ENCODE measurements around the gene FRG2.
"Not testable (repeated sequence)": the region's sequence is repeated elsewhere in the genome, so short reads cannot be mapped to it uniquely, and the experiment has no call there.

The FRG2 gene

DNA sequence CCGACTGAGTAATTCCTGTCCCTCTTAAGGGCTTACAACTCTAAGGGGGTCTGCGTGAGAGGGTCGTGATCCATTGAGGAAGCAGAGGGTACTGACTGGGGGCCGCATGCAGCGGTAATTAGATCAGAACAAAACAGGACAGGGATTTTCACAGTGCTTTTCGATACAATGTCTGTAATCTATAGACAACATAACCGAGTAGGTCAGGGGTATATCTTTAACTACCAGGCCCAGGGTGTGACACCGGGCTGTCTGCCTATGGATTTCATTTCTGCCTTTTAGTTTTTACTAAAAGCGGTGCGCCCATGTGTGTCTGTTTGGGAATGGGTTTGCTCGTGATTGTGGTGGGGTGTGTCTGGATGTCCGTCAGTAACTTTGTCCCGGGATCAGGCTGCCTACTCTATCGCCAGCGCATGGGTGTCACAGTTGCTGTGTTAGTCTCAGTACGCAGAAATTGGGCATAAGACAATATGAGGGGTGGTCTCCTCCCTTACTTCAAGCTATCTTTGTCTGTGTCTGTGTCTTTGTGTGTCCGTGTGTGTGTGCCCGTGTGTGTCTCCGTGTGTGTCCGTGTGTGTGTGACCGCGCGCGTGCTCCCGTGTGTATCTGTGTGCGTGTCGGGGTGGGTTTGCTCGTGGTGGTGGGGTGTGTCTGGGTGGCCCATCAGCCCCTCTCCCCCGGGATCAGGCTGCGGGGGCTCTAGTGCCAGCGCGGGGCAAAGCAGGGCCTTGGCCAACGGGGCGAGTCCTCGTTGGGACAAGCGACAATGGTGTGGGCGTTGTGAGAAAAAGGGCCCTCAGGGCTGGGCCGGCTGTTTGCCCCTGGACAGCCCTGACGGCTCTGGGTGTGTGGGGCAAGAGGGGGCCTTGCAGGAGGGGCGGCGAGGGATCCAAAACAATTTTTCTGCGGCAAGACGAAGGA is 10.4 kb downstream of the FRG2 start:
- no peak for DNase-seq (ENCODE audit: low read depth)

DNA sequence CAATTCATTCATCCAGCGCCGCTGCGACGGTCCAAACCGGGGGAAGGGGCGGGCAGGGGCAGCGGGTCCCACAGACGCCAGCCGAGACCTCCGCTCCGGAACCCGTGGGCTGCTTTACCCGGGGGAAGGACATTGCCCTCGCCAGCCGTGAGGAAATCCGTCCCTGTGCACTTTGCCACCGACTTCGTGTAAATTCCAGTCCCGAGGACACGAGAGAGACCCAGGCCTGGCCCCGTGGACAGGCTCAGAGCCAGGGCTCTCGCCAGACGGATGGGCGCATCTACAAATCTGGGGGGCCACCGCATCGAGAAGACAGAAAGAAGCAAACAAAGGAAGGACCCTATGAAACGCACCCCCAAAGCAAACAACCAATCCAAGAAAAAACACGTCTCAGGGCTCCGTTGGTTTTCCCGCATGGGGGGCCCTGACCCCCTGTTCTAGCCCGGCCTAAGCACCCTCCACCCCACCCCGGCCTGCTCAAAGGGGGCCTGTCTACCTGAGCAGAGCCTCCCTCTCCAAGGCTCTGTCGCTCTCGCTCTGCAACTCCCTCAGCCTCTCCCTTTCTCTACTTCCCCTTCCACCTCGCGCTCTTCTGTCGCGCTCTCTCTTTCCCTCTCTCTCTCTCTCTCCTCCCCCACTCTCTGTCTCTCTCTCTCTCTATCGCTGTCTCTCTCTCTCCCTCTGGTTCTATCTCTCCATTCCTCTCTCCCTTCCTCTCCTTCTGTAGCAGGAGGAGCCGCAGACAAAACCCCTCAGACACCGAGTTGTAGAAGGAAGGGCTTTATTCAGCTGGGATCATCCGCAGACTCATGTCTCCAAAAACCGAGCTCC is 11.3 kb downstream of the FRG2 start:
- DNase-seq (ENCODE audit: low read depth): no peak

DNA sequence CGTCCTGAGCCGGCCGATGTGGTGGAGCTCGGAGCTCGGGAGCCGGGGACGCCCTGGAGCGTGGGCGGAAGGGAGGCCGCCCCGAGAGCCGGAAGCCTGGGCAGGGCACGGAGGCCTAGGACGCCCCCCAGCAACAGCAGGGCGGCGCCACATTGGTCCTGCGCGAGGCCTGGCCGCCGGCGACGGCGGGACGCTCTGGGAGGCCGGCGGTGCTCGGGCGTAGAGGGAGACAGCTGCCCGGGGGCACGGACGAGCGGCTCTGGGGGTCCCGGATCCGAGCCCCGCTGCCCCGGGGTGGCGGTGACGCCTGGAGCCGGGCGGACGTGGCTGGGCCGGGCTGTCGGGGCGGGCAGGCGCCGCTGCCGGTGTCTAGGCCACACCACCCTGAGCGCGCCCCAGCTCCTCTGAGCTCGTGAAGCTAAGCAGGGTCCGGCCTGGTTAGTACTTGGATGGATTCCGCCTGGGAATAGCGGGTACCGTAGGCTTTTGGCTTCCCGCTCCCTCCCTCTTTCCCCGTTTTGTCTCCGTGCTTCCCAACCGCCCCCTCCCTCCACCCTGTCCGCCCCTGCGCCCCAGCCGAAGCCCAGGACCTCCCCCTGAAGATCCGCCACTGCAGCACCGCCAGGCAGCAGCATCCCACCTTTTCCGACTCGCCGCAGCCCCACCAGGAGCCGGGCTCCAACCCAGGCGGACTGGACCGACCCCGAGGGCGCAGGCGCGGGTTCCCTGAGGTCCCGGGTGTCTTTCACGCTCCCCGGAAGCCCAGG is 12.1 kb downstream of the FRG2 start:
- no peak for DNase-seq (ENCODE audit: low read depth)

DNA sequence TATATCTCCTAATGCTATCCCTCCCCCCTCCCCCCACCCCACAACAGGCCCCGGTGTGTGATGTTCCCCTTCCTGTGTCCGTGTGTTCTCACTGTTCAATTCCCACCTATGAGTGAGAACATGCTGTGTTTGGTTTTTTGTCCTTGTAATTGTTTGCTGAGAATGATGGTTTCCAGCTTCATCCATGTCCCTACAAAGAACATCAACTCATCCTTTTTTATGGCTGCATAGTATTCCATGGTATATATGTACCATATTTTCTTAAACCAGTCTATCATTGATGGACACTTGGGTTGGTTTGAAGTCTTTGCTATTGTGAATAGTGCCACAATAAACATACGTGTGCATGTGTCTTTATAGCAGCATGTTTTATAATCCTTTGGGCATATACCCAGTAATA is 37.1 kb downstream of the FRG2 start:
- not testable (repeated sequence) for DNase-seq (ENCODE audit: low read depth)

DNA sequence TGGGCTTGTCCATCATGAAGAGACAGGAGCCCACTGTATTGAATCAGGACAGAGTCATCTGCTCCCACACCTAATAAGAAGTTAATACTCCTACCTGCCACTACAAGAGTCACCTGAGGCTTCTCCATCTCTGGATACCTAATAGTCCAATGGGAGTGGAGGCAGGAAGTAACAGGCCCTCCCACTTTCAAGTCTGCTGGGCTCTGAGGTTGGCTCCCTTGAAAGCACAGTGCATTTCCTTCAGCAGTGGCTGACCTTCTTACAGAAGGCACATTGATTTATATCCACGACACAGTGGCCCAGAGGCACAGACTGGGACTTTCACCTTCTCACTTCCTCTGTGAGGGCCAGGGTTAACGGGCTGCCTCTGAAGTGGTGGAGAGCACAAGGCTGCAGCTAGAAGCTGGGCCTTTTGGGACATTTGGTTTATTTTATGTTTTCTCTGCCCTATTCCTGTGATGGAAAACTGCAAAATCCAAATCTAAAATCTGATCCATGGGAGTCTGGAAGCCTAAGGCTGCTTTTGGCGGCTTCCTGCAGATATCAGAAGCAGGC is 38.1 kb downstream of the FRG2 start:
- no peak for DNase-seq (ENCODE audit: low read depth)

DNA sequence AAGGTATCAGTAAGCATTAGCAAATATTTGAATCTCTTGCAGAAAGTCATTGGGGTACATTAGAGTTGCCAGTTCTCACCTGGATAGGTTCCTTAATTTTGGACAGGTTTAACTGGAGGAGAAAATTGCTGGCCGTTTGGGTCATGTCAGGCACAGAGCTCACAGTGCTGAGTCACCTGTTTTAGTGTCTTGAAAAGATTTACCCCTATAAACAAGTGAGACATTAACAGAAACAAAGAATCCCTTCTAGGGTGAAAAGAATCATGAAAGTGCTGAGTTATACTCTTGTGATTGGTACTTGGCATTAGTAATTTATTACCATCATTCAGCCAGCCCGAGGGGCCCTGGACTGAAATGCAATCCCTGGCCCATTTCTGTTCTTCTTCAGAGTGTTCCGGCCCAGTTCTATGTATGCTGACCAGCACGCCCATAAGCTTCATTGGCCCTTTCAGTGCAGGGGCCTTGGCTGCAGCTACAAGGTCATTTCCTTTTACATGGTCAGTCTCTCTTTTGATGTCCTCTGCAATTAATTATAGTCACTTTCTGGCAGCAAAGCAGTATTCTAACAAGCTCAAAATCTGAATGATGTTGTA is 41.3 kb downstream of the FRG2 start:
- DNase-seq (ENCODE audit: low read depth): not testable (repeated sequence)

DNA sequence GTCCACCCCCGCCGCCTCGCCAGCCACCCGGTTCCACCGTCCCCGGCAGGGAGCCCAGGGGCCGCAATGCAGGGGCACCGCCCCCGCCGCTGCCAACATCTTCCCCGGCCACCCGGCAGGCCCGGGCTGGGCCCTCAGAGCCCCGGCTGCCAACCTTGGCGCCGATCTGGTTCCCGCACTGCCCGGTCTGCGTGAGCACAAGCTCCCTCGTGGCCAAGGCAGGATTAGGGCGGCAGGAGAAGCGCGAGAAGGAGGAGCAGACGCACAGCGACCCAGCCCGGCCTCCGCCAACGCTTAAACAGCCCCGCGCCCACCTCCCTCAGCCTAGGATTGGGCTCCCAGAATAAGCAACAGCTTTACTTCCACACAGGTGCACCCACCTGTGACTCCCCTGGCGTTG is 42.4 kb downstream of the FRG2 start:
- DNase-seq (ENCODE audit: low read depth): not testable (repeated sequence)

DNA sequence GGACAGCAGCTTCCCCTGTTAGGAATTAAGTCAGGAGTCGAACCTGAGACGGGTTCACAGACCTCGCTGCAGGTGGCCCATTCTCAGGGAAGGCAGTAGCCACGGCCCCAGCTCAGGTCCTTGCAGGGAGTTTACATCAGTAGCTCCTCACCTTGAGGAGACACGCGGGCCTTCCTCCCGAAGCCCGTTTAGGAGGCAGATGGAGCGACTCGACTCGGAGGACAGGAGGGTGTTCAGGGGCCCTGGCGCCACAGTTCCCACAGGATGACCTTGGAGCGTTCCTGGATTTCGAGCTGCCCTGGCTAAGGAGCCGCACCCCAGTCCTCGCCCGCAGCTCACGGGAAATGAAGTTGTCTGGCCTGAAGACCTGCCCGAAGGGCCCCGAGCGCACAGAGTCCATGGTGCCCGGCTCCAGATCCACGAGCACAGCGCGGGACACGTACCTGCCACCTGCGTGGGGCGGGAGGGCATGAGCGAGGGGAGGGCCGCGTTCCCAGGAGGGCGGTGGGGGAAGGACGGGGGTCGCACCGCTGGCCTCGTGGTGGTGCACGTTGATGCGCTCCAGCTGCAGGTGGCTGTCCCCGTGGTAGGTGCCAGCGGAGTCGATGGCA is 43.0 kb downstream of the FRG2 start:
- not testable (repeated sequence) for DNase-seq (ENCODE audit: low read depth)

DNA sequence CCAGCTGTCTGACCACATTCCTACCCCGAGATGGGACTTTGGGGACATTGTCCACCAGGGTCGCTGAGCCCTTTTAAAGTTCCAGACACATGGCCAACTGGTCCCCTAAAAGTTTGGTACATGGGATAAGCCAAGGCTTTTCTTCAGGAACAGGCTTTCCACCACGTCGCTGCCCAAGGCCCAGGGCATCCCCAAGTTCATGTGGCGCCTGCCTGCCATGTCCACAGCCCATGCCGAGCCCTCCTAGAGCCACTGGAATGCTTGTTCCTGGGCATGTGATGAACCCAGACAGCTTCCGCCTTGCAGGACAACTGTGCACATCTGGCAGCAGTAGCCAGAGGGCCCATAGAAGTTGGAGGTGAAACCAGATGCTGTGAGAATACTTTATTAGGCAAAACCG is 45.1 kb downstream of the FRG2 start:
- DNase-seq (ENCODE audit: low read depth): no peak

DNA sequence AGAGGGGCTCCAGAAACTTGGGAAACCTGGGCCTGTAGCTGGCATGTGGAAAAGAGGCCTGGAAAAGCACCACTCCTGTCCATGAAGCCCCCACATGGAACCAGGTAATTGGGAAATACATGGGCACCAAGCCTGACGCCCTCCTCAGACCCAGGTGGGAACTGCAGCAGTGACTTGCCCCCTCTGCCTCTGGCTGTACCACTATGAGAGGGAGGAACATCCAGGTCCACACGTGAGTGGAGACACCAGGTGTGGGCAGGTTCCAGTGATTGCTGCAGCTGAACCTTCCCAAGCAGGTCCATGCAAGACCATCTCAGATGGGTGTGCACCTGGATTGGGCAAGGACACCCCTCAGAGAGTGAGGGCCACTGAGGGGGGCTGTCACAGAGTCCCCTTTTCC is 46.8 kb downstream of the FRG2 start:
- DNase-seq (ENCODE audit: low read depth): not testable (repeated sequence)

DNA sequence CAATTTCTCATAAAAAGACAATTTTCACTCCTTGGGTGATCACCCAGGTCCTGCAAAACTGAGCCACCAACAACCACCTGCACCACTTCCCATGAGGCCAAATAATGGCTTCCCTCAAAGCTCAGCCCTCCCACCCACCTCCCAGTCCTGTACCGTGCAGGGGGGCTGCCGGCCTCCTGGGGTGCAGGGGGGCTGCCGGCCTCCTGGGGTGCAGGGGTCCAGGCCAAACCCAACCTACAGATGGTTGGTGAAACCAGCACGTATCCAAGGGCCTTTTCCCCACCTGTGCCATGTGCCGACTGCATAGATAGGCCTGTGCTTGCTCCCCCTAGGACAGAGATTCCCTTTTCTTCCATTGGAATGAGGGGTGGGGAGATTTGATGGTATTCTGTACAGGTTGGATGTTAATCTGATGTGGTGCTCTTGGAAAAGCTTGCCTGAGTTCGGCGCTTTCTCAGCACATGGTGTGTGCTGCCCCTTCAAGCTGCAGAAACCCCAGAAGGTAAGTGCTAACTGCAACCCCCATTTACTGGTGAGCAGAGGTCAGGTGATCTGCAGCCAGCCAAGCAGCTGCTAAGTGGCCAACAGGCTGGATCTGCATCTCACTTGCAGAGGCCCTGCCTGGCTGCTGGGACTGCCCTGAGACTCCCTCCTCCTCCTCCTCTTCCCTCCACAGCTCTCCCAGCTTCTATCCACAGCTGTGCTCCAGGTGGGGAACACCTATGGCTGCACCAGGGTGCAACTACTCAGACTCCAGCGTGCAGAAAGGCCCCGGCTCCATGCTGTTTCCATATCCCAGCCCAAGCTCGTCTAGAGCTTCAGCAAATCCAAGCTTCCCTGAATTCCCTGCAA is 47.6 kb downstream of the FRG2 start:
- no peak for DNase-seq (ENCODE audit: low read depth)

Measured in CMK (cell line).